NT2/D1 (cell line): ENCODE data around the gene TFAP2A.

Experiments used
- DNase-seq: peaks from one replicate; pipeline ENCODE4 v3.0.0-alpha.2; 2011; ENCODE audit warnings: low read depth, low spot score
- H3K27me3 ChIP-seq: 2 replicates; pipeline ENCODE4 v1.6.0; 2011; ENCODE audit warnings: mild to moderate bottlenecking; ENCODE audit not compliant: insufficient read length, insufficient read depth
- H3K36me3 ChIP-seq: 2 replicates; pipeline ENCODE4 v1.6.1; 2011; ENCODE audit warnings: mild to moderate bottlenecking, low read length, mixed read lengths; ENCODE audit not compliant: insufficient read depth, insufficient read length
- H3K4me1 ChIP-seq: 2 replicates; pipeline ENCODE4 v1.5.1; 2011; ENCODE audit not compliant: insufficient read depth, insufficient read length
- H3K4me3 ChIP-seq: 2 replicates; pipeline ENCODE4 v1.5.1; 2011; ENCODE audit warnings: low read depth; ENCODE audit not compliant: insufficient read length
- H3K9ac ChIP-seq: 2 replicates; pipeline ENCODE4 v1.6.0; 2011; ENCODE audit warnings: low read depth; ENCODE audit not compliant: insufficient read length
- H3K9me3 ChIP-seq: 2 replicates; pipeline ENCODE4 v1.5.1; 2011; ENCODE audit warnings: mild to moderate bottlenecking, low read length; ENCODE audit not compliant: insufficient read depth
- SUZ12 ChIP-seq: IDR thresholded peaks from 2 replicates; pipeline ENCODE4 v1.6.1; 2011; ENCODE audit not compliant: insufficient read length, insufficient read depth; ENCODE audit errors: extremely low read depth
- YY1 ChIP-seq: IDR thresholded peaks from 2 replicates; pipeline ENCODE4 v1.6.1; 2011; ENCODE audit not compliant: insufficient read length, insufficient read depth
- ZNF274 ChIP-seq: IDR thresholded peaks from 2 replicates; pipeline ENCODE4 v1.6.1; 2011; ENCODE audit warnings: mild to moderate bottlenecking, low read depth, low read length

Gene TFAP2A

DNA sequence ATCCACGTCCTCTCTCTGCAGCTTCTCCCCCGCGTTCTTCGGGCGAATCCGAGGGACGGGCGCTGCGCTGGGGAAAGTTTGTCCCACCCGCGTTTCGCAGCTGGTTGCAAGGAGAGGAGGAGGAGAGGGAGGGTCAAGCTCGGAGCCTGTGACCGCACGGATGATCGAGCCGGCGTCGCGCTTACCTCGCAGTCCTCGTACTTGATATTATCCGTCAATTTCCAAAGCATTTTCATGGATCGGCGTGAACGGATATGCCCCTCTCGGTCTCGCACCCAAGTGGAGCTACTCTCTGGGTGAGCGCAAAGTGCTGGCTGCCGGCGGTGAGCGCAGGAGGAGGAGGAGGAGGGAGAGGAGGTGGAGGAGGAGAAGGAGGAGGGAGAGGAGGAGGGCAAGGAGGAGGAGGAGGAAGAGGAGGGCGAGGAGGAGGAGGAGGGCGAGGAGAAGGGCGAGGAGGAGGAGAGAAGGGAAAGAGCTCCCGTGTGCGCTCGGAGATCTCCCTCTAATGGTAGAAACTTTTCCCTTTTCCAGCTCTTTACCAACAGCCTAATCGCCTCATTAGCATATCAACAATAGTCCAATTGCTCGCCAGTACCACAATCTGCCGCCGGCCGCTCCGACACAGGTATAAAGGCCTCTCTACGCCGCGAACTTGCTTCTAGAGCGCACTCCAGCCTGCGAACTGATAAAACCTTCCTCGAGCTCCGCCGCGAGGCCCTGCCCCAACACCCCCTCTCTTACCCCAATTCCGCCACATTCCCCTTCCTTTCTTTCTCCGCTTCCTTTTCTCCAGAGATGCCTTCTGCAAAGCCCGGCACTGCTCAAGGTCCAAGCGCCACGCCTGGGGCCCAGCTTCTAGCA, at the start of gene TFAP2A:
TFAP2A (minus strand) TSS at position 319 of the 861 bp plus-strand sequence; CDS start at position 236, 83 bp downstream.
- H3K27me3 ChIP-seq: peaks cover 91% of the 10 kb centered on the region
- TF ChIP-seq ZNF274 (no peak), SUZ12 (no peak), YY1 (no peak)
- H3K9me3 ChIP-seq: no peaks in the 10 kb centered on the region
- H3K36me3 ChIP-seq: no peaks in the 10 kb centered on the region
- H3K4me1 ChIP-seq: peaks cover 7% of the 10 kb centered on the region
- peak within 1 kb of the TSS; percentile 53 for H3K9ac ChIP-seq
- H3K4me3 ChIP-seq: peak within 1 kb of the TSS; percentile 46
- no peak for DNase-seq

- TF ChIP-seq ZNF274: no peak
- TF ChIP-seq SUZ12: no peak
- no peak for TF ChIP-seq YY1
- Histone ChIP-seq H3K36me3 (no peaks in the 10 kb centered on the region), H3K27me3 (no peaks in the 10 kb centered on the region), H3K9ac (no peak overlapping the region), H3K9me3 (no peaks in the 10 kb centered on the region), H3K4me3 (no peak overlapping the region), H3K4me1 (no peaks in the 10 kb centered on the region)
- no peak for DNase-seq
Measured at GRCh38 chr6:10463491-10464481, 48.9 kb upstream of the TFAP2A start.

GRCh38 chr6:10463040-10463439, 48.2 kb upstream of the TFAP2A start:
- no peak for DNase-seq
- Histone ChIP-seq H3K9ac (no peak overlapping the region), H3K4me3 (no peak overlapping the region), H3K27me3 (no peaks in the 10 kb centered on the region), H3K9me3 (no peaks in the 10 kb centered on the region), H3K36me3 (no peaks in the 10 kb centered on the region), H3K4me1 (no peaks in the 10 kb centered on the region)
- no peak for TF ChIP-seq YY1
- no peak for TF ChIP-seq ZNF274
- TF ChIP-seq SUZ12: no peak

- H3K36me3 ChIP-seq: no peaks in the 10 kb centered on the region
- no peak for DNase-seq
- no peaks in the 10 kb centered on the region for H3K27me3 ChIP-seq
- TF ChIP-seq SUZ12: no peak
- no peak for TF ChIP-seq YY1
- TF ChIP-seq ZNF274: no peak
- no peak overlapping the region for H3K9ac ChIP-seq
- H3K4me1 ChIP-seq: no peaks in the 10 kb centered on the region
- no peak overlapping the region for H3K4me3 ChIP-seq
- no peaks in the 10 kb centered on the region for H3K9me3 ChIP-seq
Measured at GRCh38 chr6:10461850-10462249, 47.0 kb upstream of the TFAP2A start.

- Histone ChIP-seq H3K36me3 (no peaks in the 10 kb centered on the region), H3K27me3 (no peaks in the 10 kb centered on the region), H3K9me3 (no peaks in the 10 kb centered on the region), H3K9ac (no peak overlapping the region), H3K4me1 (no peaks in the 10 kb centered on the region), H3K4me3 (no peak overlapping the region)
- TF ChIP-seq ZNF274 (no peak), YY1 (no peak), SUZ12 (no peak)
- DNase-seq: no peak
Measured at GRCh38 chr6:10460096-10460495, 45.2 kb upstream of the TFAP2A start.

GRCh38 chr6:10458287-10458686, 43.4 kb upstream of the TFAP2A start:
- no peaks in the 10 kb centered on the region for H3K36me3 ChIP-seq
- no peaks in the 10 kb centered on the region for H3K9me3 ChIP-seq
- no peaks in the 10 kb centered on the region for H3K27me3 ChIP-seq
- no peak for TF ChIP-seq ZNF274
- no peak for TF ChIP-seq YY1
- TF ChIP-seq SUZ12: no peak
- H3K4me3 ChIP-seq: no peak overlapping the region
- DNase-seq: no peak
- H3K4me1 ChIP-seq: no peaks in the 10 kb centered on the region
- no peak overlapping the region for H3K9ac ChIP-seq

- TF ChIP-seq ZNF274: no peak
- TF ChIP-seq YY1: no peak
- TF ChIP-seq SUZ12: no peak
- Histone ChIP-seq H3K9ac (no peak overlapping the region), H3K9me3 (no peaks in the 10 kb centered on the region), H3K4me1 (no peaks in the 10 kb centered on the region), H3K36me3 (no peaks in the 10 kb centered on the region), H3K27me3 (no peaks in the 10 kb centered on the region), H3K4me3 (no peak overlapping the region)
- no peak for DNase-seq
Measured at GRCh38 chr6:10453596-10453995, 38.7 kb upstream of the TFAP2A start.
